GM18870 (cell line): ENCODE data around the gene CNTNAP2.

Experiments used
- ATAC-seq: cut with Tn5 transposase; IDR thresholded peaks from one replicate; pipeline ENCODE4 v1.9.1; 2021; ENCODE audit warnings: moderate library complexity; ENCODE audit not compliant: unreplicated experiment

CNTNAP2 gene

DNA sequence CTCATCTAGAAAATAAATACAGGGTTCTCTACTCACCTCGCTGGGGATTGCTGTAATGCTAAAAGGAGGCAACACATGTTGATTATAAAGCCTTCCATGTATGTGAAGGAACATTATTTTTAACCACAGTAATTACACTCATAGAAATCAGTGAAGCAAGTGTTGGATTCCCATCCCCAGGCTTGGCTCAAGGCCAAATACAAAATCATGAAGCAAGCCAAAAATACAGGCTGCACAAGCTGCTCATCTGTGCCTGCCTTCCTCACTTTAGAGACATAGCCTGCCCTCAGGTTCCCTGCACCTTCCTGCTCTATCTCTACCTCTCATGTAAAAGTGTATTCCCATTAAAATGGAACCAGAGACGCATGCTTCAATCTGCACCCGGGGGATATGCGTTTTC, 1396.8 kb downstream of the CNTNAP2 start:
- no peak for ATAC-seq

DNA sequence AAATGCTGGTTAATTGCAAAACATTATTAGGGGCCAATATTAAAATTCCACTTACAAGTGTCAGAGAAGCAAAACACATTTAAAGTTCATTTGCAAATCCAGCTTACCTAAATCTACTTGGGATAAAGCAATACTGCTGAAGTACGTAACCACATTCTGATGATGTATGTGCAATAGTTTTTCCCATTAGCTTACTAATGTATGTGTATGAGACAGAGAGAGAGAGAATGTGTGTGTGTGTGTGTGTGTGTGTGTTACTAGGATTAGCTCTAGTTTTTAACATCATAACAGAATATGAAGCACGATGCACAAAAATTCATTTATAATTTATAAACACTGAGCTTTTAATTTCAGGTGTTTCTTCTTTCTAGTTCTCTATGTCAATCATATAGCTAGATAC, 1399.8 kb downstream of the CNTNAP2 start:
- ATAC-seq, result no peak

DNA sequence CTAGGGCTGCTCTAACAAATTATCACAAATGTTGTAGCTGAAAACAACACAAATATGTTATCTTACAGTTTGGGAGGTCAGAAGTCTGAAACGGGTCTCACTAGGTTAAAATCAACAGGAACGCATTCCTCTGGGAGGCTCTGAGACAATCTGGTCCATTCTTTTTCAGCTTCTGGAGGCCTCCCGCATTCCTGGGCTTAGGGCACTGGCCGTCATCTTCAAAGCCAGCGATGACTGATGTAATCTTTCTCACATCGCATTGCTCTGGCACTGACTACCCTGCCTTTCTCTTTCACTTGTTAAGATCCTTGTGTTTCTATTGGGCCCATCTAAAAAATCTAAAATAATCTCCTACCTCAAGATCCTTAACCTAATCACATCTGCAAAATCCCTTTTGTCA, 1402.5 kb downstream of the CNTNAP2 start:
- ATAC-seq, result no peak

DNA sequence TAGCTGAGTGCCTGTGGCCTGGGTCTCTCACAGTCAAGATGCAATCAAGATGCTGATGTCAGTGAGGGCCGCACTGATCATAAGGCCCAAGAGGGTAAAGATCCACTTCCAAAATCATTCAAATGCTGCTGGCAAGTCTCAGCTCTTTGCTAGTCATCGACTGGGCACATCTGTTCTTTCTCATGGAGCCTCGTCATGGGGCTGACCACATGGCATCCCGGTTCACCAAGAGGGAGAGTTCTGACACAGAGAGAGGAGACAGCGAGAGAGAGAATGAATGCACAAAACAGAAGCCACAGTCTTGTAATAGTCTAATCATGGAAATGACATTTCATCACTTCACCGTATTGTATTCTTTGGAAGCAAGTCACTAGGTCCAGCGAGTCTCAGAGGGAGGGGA, 1406.5 kb downstream of the CNTNAP2 start:
- no peak for ATAC-seq

DNA sequence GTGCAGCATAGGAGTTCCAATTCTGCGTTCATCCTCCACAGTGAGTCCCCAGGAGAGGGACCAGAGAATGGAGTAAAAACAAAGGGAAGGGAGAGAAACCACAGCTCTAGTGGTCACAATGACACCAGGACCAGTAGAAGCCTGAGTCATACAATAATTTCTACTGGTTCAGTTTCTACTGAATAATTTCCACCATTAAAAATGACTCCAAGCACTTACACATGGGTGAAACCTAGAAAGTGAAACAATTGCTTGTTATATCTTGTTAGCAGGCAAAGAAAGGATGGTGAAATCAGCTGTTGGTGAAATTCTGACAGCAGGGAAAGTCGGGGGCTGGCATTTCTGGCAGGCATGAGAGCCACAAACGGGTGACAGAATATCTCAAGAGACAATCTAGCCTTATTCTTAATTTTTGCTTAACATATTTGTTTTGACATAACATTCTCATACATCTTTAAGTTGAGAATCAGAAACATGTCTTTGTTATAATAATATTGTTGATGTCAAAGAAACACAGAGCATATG, 1408.2 kb downstream of the CNTNAP2 start:
- no peak for ATAC-seq

DNA sequence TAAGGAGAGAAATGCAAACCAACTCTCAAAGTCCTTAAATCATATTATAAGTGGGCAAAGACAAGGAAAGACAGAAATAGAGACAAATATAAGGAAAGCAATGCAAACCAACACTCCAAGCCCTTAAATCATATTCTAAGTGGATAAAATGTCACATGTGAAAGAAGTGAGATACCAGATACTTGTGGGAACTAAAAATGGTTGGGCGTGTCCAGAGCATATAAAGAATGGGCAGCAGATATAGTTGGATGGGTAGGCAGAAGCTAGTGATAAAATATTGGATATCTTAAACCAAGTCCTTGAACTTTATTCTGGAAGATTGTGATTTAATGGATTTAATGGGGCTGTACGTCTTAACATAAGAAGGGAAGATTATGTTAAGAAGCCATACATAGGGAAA, 1408.7 kb downstream of the CNTNAP2 start:
- ATAC-seq, result no peak

DNA sequence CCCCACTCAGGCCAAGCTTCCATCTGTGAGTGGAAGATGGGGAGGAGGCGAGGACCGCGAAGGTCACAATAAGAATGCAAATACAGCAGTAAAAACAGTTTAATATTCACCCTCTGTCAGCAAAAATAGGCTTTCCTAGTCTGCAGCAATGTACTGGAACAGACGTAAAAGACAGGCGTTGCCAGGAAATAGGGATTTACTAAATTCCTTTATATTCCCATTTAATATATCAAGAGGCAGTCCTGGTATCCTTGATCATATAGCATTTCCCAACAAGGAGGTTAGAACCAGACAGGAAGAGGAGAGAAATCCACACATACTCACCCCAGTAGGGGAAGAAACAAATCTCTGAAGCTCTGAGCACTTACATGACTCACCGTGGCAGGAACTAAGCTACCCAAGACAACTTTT, 1419.1 kb downstream of the CNTNAP2 start:
- ATAC-seq, result no peak

DNA sequence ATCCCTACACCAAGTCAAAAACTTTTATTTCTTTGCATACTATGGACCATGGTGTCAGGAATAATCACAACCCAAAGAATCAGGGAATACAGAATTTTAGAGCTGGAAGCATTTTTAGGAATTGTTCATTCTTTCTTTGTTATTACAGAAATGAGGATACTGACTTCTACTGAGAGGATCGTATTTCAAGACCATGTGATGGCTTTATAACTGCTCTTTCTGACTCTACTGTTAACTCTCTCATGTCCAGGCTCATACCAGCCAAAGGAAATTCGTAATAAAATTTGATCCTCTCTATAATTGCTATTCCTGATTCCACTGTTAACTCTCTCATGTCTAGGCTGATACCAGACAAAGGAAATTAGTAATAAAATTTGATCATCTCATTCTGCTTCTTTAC, 1423.1 kb downstream of the CNTNAP2 start:
- ATAC-seq, result no peak

DNA sequence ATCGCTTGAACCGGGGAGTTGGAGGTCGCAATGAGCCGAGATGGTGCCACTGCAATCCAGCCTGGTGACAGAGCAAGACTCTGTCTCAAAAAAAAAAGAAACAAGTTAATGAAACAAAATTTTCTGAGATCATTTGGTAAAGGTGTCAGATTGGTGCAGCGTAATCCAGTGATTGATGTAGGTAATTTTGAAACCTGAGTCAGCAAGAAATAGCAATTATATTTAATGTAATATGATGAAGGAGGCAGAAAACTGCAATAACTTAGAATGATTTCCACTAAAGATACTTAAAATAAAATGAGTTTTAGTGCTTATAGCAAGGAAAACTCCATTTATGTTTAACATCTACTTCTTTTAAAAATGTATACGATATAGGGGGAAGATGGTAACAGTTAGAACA, 1424.1 kb downstream of the CNTNAP2 start:
- no peak for ATAC-seq

DNA sequence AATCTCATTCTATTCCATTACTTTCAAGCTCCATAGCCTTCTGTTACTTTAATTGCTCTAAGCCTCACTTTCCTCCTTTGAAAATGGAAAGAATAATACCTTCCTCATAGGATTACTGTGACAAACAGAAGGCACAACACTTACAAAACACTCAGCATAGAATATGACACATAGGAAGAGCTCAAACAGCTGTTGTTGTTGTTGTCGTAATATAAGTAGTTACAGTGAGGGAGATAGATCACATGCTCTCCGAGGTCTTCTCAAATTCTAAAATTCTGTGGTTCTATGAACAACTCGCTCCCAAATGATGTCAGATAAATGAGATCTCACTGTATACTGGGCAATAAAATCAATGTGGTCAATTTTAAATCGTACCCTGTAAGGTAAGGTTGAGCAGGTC, 1424.7 kb downstream of the CNTNAP2 start:
- no peak for ATAC-seq

DNA sequence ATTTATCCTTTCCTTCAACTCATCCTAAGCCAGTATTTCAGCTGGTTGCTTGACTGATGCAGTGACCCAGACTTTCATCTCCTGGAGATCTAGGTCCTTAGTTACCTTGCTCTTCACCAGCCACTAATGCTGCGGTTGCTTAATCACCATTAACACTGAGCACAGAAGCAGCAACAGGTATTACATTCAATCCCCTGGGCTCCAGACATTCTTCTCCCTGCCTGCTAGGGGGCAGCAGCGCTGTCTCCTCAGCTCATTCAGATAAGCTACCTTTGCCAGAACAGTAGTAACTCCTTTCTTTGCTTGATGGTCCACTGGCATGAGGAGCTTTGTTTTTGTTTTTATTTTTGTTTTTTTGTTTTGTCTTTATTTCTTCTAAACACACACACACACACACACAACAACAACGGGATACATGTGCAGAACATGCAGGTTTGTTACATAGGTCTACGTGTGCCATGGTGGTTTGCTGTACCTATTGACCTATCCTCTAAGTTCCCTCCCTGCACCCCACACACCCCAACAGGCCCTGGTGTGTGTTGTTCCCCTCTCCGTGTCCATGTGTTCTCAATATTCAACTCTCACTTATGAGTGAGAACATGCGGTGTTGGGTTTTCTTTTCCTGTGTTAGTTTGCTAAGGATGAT, 1430.8 kb downstream of the CNTNAP2 start:
- no peak for ATAC-seq

DNA sequence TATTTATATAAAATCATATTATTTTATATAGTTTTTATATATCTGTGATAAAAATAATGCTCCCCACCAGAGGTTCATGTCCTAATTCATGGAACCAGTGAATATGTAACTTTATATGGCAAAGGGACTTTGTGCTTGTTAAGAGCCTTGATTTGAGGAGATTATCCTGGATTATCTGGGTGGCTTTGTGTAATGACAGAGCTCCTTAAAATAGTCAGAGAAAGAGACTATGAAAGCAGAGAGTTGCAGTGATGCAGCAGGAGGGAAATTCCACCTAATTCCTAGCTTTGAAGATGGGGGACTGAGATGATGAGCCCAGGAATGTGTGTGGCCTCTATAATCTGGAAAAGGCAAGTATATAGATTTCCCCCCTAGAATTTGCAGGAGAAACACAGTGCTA, 1439.7 kb downstream of the CNTNAP2 start:
- ATAC-seq, result no peak

DNA sequence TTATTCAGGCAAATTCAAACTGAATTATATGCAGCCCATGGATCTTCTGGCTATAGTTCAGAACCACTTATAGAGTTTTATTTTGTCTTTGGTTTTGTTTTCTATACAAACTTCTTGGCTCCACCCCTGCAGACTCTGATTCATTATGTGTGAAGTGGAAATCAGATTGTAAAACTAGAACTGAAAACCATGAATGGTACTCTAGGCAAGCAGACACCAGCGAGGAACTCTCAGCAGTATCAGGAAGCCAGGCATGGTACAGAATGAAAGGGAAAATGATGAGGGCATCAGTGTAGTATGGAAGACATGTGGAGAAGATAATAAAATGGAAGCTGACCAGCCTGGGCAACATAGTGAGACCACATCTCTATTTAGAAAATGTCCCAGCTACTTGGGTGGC, 1447.1 kb downstream of the CNTNAP2 start:
- no peak for ATAC-seq

DNA sequence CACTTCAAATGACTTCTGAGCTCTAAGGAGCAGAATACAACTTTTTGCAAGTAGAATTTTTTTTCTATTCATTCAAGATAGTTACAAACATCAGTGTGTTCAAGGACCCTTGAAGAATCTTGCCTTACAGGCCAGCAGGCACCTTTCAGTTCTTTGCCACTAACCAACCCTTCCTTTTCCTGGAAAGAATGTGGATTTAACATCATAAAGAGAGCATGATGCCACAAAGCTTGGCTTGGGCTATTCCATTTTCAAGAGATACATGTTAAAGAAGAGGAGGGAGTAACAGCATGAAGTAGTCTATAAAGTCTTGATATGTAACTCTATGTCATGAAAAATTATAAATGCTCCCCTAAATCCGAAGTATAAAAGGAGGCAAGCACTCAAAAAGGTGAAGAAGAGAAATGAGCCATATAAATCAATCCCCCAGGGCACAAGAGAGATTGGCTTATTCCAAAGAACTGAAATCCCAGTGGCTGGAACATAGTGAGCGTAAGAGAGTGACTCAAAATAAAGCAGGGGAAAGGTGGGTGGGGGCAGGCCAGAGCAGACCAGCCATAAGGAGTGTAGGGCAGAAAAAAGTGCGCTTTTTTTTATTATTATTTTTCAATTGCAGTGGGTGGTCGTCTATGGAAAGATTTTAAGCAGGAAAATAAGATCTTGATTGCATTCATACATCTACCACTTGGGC, 1448.3 kb downstream of the CNTNAP2 start:
- no peak for ATAC-seq

DNA sequence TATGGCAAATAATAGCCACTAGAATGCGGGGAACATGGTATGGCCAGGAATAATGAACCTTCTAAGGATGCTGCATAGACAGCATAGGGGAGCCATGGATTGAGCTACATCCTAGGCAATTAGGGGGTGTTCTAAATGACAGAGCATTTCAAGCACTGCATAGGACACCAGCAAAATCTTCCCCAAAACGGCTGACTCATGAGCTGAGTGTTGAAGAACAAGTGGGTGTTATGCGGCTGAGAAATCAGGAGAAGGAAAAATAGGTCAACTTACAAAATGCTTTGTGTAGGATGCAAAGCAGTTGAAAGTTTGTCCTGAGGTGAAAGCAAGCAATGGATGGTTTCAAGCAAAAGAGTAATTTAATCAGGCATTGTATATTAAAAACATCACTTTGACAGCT, 1450.4 kb downstream of the CNTNAP2 start:
- ATAC-seq, result no peak

DNA sequence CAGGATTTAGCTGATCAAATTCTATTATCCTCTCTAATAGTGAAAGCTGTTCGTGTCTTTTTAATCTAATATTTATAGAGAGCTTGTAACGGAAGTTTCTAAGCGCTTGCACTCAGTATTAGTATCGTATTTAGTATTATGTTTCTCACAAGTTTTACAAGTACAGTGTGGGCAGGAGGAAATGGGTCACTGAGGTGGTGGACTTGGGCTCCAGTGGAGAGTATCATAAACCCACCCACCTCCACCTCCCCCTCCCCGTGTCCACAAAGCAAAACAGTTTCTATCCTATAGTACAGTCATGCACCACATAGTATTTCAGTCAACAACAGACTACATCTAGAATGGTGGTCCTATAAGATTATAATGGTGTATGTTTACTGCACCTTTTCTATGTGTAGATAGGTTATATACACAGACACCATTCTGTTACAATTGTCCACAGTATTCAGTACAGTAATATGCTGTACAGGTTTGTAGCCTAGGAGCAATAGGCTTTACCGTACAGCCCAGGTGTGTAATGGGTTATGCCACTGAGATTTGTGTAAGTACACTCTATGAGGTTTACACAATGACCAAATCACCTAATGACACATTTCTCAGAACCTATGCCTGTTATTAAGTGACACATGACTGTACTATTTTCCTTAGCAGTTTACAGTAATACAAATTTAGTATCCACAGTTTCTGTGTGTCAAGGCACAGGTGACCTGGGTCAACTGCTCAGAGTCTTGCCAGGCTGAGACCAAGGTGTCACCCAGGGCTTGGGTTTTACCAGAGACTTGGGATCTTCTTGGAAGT, 1452.7 kb downstream of the CNTNAP2 start:
- ATAC-seq, result no peak

DNA sequence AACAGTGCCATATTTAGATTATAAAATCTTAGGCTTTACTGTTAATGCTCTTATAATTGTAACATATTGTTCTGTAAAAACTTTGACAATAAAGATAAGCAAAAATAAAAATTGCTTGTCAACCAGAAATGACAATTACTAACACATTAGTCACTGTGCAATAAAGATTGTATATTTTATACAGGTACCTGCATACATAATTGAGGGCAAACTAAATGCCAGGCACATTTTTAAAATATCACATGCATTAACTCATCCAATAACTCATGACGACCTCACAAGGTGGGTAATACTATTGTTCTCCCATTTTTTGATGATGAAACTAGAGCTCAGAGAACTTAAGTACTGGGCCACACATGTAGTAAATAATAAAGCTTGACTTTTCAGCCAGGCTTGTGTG, 1453.8 kb downstream of the CNTNAP2 start:
- ATAC-seq, result no peak

DNA sequence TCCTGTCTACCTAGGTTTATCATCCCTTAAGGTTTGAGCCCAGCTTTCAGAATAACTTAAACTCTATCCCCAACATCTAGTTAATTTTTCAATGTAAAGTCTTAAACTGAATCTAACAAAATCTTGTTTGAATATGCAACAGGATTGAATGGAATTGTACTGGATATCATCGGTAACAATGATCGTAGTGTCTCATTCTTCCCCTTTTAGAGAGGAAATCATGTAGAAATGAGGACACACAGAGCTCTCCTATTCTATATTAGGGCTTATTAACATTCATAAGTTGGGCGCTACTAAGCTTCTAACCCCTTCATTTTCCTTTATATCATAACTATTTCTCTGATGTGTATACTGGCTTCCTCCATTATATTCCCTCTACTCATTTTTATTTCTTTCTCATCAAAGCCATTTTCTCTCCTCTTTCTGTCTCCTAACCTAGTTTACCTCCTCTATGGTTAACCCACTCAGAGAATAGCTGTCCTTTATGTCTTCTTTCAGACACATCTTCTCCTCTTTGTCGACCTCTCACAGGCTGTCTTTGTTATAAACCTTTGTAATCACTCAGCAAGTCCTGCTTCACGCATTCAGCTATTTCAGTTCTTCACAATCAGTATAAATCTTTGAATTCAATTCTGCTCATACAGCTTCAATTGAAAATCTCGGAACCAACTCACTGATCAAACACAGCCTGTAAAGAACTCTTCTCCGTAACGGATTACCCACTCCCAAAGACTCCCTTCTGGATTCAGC, 1455.0 kb downstream of the CNTNAP2 start:
- ATAC-seq, result no peak

DNA sequence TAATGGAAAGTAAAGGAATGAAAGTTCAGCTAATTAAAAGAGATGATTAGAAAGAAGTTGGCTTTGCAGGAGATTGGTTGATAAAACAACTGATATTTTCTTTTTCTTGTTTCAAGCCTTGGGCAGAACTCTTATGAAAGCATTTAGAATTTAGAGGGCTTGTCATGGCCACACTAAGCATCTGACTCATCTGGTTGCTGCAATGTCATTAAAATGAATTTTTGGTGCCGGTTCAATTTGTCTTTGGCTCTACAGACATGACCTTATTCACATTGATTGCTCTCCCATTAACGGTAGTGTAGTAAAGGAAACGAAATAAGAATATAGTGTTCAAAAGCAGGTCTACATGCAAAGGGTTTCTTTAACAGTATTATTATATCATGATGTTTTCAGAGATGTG, 1461.6 kb downstream of the CNTNAP2 start:
- no peak for ATAC-seq

DNA sequence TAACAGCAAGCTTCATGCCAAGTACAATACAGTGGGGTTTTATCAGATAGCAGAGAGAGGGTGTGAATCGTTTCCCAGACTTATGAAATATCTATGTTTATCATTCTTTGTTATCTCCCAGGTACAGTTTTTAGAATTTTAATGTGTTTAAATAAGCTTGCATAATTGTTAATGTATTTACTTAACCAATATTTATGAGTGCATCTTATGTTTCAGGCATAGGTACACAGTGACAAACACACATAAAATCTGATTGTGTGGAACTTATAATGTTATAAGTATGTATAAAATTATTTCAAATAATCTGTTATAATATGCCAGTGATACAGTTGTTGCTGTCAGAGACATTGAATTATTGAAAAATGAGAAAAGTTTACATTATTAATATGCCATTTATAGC, 1462.5 kb downstream of the CNTNAP2 start:
- no peak for ATAC-seq

DNA sequence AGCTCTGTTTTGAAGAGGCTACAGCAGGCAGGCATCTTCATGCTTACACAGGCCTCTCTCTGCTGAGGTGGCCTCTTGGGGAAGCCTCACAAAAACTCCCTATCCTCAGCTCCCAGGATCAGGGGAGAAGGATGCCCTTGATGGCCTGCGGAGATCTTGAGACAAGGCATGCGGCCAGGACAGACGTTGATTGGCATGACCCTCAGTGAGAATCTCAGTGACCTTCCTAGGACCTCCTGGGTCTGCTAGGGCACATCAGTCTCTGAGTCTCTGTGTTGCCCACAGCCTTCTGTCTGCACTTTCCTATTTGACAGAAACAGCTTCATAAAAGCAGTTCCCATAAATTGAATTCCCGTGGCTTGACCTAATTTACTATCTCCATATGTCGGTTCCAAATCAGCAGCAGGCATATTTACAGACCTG, 1468.2 kb downstream of the CNTNAP2 start:
- ATAC-seq, result no peak
